Measurements from ENCODE around the gene CYP2C19.
"Not testable (repeated sequence)": the region's sequence is repeated elsewhere in the genome, so short reads cannot be mapped to it uniquely, and the experiment has no call there.

CYP2C19 gene

GRCh38 chr10:94762393-94762792 lies at the start of gene CYP2C19:
TSS of gene CYP2C19 (plus strand) at chr10:94762681. CDS start at chr10:94762706, 25 bp downstream.
- no peak for DNase-seq (ENCODE audit: low spot score)

DNA sequence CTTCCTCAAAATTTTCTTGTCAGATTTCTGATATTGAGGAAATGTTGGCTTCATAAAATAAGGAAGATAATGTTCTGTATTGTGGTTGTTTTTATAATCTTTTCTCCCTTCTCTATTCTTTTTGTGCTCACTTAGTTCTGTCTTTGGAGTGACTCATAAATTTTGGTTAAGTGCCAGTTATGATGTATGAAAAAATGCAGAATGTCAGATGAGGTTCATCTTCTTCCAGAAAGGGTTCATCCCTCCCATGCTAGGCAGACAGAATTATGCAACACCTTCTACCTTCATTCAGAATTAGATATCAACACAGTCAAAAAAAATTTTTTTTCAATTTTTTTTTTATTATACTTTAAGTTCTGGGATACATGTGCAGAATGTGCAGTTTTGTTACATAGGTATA lies 36.6 kb upstream of the CYP2C19 start:
- DNase-seq (ENCODE audit: low spot score): no peak

DNA sequence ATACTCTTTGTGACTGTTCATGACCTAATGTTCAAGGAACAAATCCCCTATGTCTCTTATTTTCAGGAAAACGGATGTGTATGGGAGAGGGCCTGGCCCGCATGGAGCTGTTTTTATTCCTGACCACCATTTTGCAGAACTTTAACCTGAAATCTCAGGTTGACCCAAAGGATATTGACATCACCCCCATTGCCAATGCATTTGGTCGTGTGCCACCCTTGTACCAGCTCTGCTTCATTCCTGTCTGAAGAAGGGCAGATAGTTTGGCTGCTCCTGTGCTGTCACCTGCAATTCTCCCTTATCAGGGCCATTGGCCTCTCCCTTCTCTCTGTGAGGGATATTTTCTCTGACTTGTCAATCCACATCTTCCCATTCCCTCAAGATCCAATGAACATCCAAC lies 27.3 kb upstream of the CYP2C19 start:
- DNase-seq (ENCODE audit: low spot score): no peak

DNA sequence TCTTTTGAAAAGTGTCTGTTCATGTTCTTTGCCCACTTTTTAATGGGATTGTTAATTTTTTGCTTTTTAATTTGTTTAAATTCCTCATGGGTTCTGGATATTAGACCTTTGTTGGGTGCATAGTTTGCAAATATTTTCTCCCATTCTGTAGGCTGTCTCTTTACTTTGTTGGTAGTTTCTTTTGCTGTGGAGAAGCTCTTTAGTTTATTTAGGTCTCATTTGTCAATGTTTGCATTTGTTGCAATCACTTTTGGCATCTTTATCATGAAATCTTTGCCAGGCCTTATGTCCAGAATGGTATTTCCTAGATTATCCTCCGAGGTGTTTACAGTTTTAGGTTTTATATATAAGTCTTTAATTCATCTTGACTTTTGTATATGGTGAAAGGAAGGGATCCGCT lies 23.9 kb upstream of the CYP2C19 start:
- no peak for DNase-seq (ENCODE audit: low spot score)

DNA sequence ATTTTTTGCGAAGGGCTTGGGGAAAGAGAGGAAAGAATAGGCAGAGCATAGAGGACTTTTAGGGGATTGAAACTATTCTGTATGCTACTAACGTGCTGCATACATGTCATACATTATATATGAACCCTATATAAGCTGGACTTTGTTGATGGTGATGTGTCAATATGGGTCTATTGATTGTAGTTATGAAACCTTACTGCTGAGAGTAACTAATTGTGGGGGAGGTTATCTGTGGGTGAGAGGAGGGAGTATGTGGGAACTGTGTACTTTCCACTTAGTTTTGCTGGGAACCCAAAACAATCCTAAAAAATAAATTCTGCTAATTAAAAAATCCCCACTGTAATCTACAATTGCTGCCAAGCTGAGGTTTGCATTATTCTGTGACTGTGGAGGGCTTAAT lies 15.3 kb upstream of the CYP2C19 start:
- DNase-seq (ENCODE audit: low spot score): no peak

- no peak for DNase-seq (ENCODE audit: low spot score)
Measured at GRCh38 chr10:94747838-94748237, 14.6 kb upstream of the CYP2C19 start.

- no peak for DNase-seq (ENCODE audit: low spot score)
Measured at GRCh38 chr10:94757916-94758315, 4.6 kb upstream of the CYP2C19 start.

- DNase-seq (ENCODE audit: low spot score): no peak
Measured at GRCh38 chr10:94760586-94761178, 1.8 kb upstream of the CYP2C19 start.

- DNase-seq (ENCODE audit: low spot score): not testable (repeated sequence)
Measured at GRCh38 chr10:94775425-94775824, 12.9 kb downstream of the CYP2C19 start.

GRCh38 chr10:94777886-94778458 lies 15.5 kb downstream of the CYP2C19 start:
- no peak for DNase-seq (ENCODE audit: low spot score)

DNA sequence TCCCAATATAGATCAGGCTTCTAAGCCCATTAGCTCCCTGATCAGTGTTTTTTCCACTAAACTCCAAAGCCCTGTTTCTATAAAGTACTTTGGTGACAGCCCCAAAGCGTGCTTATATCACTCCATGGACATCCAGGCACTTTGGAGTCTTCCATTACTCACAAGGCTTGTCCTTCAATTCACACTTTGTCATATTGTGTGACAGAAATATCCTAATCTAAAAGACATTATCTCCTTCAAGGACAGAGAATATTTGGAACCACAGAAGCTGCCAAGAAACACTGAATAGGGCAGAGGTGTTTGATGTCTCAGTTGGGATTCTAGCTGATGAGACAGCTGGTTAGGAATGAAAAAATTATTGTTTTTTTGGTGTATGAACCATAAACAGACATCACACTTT lies 18.4 kb downstream of the CYP2C19 start:
- no peak for DNase-seq (ENCODE audit: low spot score)

- no peak for DNase-seq (ENCODE audit: low spot score)
Measured at GRCh38 chr10:94784256-94784655, 21.8 kb downstream of the CYP2C19 start.

- no peak for DNase-seq (ENCODE audit: low spot score)
Measured at GRCh38 chr10:94785211-94785610, 22.7 kb downstream of the CYP2C19 start.

GRCh38 chr10:94800551-94800950 lies 38.1 kb downstream of the CYP2C19 start:
- DNase-seq (ENCODE audit: low spot score): not testable (repeated sequence)

- DNase-seq (ENCODE audit: low spot score): no peak
Measured at GRCh38 chr10:94803307-94803706, 40.8 kb downstream of the CYP2C19 start.

DNA sequence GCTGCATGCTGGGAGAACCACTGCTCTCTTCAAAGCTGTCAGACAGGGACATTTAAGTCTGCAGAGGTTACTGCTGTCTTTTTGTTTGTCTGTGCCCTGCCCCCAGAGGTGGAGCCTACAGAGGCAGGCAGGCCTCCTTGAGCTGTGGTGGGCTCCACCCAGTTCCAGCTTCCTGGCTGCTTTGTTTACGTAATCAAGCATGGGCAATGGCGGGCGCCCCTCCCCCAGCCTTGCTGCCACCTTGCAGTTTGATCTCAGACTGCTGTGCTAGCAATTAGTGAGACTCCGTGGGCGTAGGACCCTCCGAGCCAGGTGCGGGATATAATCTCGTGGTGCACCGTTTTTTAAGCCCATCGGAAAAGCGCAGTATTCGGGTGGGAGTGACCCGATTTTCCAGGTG lies 67.5 kb downstream of the CYP2C19 start:
- not testable (repeated sequence) for DNase-seq (ENCODE audit: low spot score)

DNA sequence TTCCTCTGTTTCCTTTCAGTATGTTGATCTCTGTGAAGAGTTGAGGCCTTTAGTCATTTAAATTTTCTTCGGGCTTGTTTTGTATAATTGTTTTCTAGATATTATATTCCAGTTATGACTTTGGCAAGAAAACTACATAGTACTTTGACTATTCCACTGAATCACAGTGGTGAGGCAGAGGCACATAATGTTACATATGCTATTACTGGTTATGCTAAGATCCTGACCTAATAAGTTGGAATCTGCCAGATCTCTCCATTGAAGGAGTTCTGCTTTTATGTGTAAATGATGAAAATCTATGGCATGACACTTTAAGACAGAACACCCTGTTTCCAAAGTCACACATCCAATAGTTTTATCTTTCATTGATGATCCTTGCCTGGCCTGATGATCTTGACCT lies 83.7 kb downstream of the CYP2C19 start:
- DNase-seq (ENCODE audit: low spot score): no peak

- DNase-seq (ENCODE audit: low spot score): no peak
Measured at GRCh38 chr10:94850766-94851165, 88.3 kb downstream of the CYP2C19 start.

GRCh38 chr10:94851263-94851662 lies 88.8 kb downstream of the CYP2C19 start:
- DNase-seq (ENCODE audit: low spot score): no peak

DNA sequence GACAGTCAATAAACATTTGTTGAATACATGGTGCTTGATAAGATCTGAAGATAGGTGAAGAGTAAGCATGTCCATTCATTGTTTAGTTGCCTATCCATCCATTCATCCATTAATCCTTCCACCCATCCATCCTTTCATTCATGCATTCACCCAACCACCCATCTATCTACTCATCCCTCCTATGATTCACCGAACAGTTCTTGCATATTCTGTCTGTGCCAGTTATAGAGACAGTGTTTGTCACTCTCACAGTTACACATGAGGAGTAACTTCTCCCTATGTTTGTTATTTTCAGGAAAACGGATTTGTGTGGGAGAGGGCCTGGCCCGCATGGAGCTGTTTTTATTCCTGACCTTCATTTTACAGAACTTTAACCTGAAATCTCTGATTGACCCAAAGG lies 90.0 kb downstream of the CYP2C19 start:
- DNase-seq (ENCODE audit: low spot score): no peak

DNA sequence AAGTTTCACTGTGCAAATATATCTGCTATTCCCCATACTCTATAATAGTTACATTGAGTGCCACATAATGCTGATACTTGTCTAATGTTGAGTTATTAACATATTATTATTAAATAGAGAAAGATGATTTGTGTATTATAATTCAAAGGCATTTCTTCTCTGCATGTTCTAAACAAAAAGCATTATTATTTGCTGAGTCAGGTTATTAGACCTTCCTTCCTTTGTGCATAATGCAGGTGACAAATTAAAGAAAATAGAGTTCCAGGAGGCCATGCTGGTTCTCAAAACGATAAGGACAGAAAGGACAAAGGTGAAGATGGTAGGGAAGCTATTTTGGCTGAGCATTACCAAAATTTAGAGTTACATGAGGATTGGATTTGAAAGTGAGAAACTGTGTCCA lies 90.6 kb downstream of the CYP2C19 start:
- no peak for DNase-seq (ENCODE audit: low spot score)

- DNase-seq (ENCODE audit: low spot score): no peak
Measured at GRCh38 chr10:94858005-94858404, 95.5 kb downstream of the CYP2C19 start.

DNA sequence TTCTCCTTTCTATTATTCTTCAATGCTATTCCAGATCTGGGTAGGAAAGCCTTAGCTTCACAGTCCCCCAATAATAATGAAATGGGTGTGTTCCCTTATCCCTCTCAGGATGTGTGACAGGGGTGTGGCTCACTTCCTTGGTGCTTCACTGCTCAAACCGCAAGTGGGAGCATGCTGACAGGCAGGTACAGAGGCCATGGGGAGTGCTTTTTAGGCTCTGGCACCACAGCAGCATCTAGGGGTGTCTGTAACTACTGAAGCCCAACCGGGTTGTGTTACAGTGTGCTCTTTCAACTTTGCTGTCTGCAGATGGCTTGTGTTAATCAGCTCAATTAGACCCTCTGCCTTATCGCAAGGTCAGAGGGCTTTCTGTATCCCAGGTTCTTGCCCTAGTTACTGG lies 96.6 kb downstream of the CYP2C19 start:
- DNase-seq (ENCODE audit: low spot score): no peak

DNA sequence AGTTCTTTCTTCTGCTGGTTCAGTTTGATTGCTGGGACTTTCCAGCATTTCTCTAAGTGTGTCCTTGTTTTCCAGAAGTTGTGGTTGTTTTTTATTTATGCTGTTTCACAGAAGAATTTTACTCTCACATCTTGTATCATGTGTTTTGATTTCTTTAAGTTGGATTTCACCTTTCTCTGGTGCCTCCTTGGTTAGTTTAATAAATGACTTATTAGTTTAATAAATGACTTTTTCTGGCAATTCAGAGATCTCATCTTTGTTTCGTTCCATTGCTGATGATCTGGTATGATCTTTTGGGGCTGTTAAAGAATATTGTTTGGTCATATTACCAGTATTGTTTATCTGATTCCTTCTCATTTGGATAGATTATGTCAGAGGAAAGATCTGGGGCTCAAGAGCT lies 116.2 kb downstream of the CYP2C19 start:
- no peak for DNase-seq (ENCODE audit: low spot score)
